AG09309 (cell line): ENCODE results near the gene CDIPT.
"Not testable (repeated sequence)": the region's sequence is repeated elsewhere in the genome, so short reads cannot be mapped to it uniquely, and the experiment has no call there.

Experiments
- DNase-seq: peaks from one replicate; pipeline ENCODE4 v3.0.0-alpha.2; 2010; ENCODE audit warnings: low read depth
- H3K4me3 ChIP-seq: 2 replicates; pipeline ENCODE4 v1.5.1; 2011; ENCODE audit warnings: mild to moderate bottlenecking, low read depth, low read length, moderate library complexity; ENCODE audit not compliant: control insufficient read depth
- CTCF ChIP-seq: IDR thresholded peaks from 2 replicates; pipeline ENCODE4 v1.5.1; 2011; ENCODE audit warnings: mild to moderate bottlenecking, low read depth, low read length, inconsistent platforms; ENCODE audit not compliant: insufficient read depth, control insufficient read depth; ENCODE audit errors: missing control alignments

CDIPT gene

GRCh38 chr16:29875206-29875605, 12.2 kb upstream of the CDIPT start:
- no peak overlapping the region for H3K4me3 ChIP-seq
- no peak for DNase-seq
- TF ChIP-seq CTCF = no peak

DNA sequence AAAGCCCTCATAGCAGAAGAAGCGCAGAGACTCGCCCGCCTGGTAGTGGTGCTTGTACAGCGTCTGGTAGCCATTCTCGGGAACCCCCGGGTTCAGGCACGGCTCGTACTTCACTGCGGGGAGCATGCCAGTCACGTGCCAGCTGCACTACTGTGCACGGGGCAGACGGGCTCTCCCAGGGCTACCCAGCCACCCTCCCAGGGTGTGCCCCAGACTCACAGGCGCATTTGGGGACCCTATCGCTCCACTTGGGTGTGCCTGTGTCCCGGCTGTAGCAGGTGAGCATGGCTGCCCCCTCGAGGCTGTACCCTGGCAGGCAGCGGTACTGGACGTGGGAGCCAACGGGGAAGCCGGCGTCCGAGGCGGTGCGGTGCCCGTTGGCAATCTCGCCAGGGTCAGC, 10.3 kb upstream of the CDIPT start:
- TF ChIP-seq CTCF = no peak
- no peak overlapping the region for H3K4me3 ChIP-seq
- no peak for DNase-seq

- no peak for TF ChIP-seq CTCF
- no peak overlapping the region for H3K4me3 ChIP-seq
- no peak for DNase-seq
Measured at GRCh38 chr16:29871822-29872546, 9.0 kb upstream of the CDIPT start.

GRCh38 chr16:29869067-29869466, 6.0 kb upstream of the CDIPT start:
- not testable (repeated sequence) for DNase-seq, H3K4me3 ChIP-seq

DNA sequence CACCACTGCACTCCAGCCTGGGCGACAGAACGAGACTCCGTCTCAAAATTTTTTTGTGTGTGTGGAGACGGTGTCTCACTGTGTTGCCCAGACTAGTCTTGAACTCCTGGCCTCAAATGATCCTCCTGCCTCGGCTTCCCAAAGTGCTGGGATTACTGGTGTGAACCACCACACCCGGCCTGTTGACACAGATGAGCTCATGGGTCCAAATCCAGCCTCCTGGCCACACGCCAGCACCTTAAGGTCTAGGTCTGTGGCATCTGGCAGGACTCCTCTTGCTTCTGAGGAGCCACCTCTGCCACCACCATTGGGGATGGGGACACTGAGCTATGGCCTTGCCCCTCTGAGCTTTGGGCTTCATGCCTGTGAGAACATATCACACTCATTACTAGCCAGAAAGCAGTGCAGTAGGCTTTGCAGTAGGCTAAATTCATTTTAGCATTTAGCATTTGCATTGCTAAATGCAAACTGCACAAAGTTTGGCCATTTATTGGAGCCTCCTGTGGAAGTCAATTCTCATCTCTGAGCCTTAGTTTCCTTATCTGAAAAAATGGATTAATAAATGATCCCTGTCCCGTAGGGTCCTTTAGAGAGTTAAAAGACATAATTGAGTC, 5.5 kb upstream of the CDIPT start:
- no peak for TF ChIP-seq CTCF
- H3K4me3 ChIP-seq = no peak overlapping the region
- DNase-seq = no peak

DNA sequence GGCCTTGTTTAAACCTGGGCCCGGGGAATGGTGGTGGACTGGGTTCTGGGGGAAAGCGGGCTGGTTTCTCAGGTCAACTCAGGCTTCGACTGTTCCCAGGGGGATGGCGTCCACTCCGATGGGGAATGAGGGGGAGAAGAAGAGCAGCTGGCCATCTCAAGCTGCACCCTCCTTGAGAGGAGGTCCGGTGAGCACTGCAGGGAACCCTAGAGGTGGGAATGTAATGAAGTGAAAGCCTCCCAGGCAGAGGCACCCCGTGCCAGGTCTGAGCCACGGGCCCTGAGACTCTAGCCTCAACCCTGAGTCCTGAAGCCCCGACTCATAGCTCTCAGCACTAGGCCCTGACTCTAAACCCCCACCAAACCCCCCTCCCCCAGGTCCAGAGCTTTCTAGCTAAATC, 1.2 kb upstream of the CDIPT start:
- no peak for DNase-seq
- TF ChIP-seq CTCF = no peak
- no peak overlapping the region for H3K4me3 ChIP-seq

DNA sequence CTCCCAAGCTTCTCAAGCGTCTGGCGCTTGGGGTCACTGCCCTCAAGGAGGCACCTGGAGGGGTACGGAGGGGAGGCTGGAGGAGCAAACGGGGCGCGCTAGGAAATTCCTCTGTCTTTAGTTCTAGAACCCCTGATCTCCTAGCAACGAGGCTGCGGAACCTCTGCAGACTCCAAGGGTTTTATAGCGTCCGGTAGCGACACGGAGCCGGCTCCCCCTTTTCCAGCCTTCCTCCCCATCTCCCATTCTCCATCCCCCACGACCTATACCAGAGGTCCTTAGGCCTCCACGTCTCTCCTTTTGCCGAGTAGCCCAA, 601 bp upstream of the CDIPT start:
- DNase-seq = no peak
- no peak for TF ChIP-seq CTCF
- peak overlapping the region; percentile 22 for H3K4me3 ChIP-seq
